GM12878 (cell line): ENCODE measurements around the gene ARMC10. TPM values are rescaled to one million over a fixed set of nuclear protein-coding genes. Genes with fewer than 3 reads are reported as not detected.

ENCODE experiments used
- ATAC-seq: fragments of 200-7000 bp; cut with Tn5 transposase; 3 replicates; pipeline ENCODE4 v1.9.1; 2020; ENCODE audit warnings: mild to moderate bottlenecking, moderate library complexity
- BruUV-seq: library from RNA; stranded (reverse); fragments of 400-500 nt; replicated peaks from 2 replicates; lab custom pipeline; 2021; lab: Mats Ljungman, UMichigan
- CTCF ChIA-PET: fragments of 300-600 bp; sonication (Branson Sonifier 250); formaldehyde crosslinking; extraction: SDS; loops from one replicate; lab custom pipeline; 2021; ENCODE audit warnings: inconsistent platforms; lab: Yijun Ruan, JAX
- POLR2A ChIA-PET: fragments of 350-600 bp; formaldehyde crosslinking; extraction: SDS; loops from one replicate; lab custom pipeline; 2021; ENCODE audit warnings: inconsistent platforms; lab: Charles Lee
- RAD21 ChIA-PET: fragments of 300-600 bp; sonication (Branson Sonifier 250); formaldehyde crosslinking; loops from one replicate; lab custom pipeline; 2023; ENCODE audit warnings: antibody characterized with exemption; ENCODE audit not compliant: unreplicated experiment; lab: Charles Lee
- SMC1A ChIA-PET: fragments of 300-600 bp; sonication (Branson Sonifier 250); formaldehyde crosslinking; loops from one replicate; lab custom pipeline; 2023; ENCODE audit not compliant: unreplicated experiment, uncharacterized antibody; lab: Charles Lee
- DNase-seq: peaks from one replicate; pipeline ENCODE4 v3.0.0-alpha.2; 2011; ENCODE audit warnings: low read depth, low spot score
- FAIRE-seq: peaks from 3 replicates; lab custom pipeline; 2011; peaks lifted over from hg19 to GRCh38; lab: Jason Lieb, UNC
- H2AFZ ChIP-seq: 2 replicates; pipeline ENCODE4 v1.6.0; 2011; ENCODE audit warnings: low read depth, low read length, control low read depth; ENCODE audit not compliant: control insufficient read depth
- H3K27ac ChIP-seq: 2 replicates; pipeline ENCODE4 v1.5.1; 2011; ENCODE audit warnings: control low read depth; ENCODE audit not compliant: control insufficient read depth, insufficient read depth
- H3K27me3 ChIP-seq, 2 experiments: replicated peaks in 1 of 2; 2 replicates each; pipeline versions ENCODE4 v1.6.0 to v1.6.1; 2011; ENCODE audit warnings: low read length in 1 of 2; ENCODE audit not compliant: control insufficient read depth in 2 of 2, insufficient read depth in 2 of 2
- H3K36me3 ChIP-seq, 2 experiments: 2 replicates each; pipeline ENCODE4 v1.5.1; 2011; ENCODE audit warnings: low read length in 1 of 2; ENCODE audit not compliant: control insufficient read depth in 2 of 2, insufficient read depth in 2 of 2
- H3K4me1 ChIP-seq: 2 replicates; pipeline ENCODE4 v1.6.1; 2011; ENCODE audit warnings: mild to moderate bottlenecking, low read length, moderate library complexity, mixed read lengths; ENCODE audit not compliant: control insufficient read depth, insufficient read depth
- H3K4me2 ChIP-seq: 2 replicates; pipeline ENCODE4 v1.6.0; 2011; ENCODE audit warnings: control low read depth; ENCODE audit not compliant: control insufficient read depth, insufficient read depth
- H3K4me3 ChIP-seq: fragments of 200-600 bp; sonication (generic); 2 replicates; pipeline ENCODE4 v1.5.1; 2016
- H3K79me2 ChIP-seq: 2 replicates; pipeline ENCODE4 v1.6.0; 2011; ENCODE audit warnings: low read length; ENCODE audit not compliant: control insufficient read depth, insufficient read depth
- H3K9ac ChIP-seq: 2 replicates; pipeline ENCODE4 v1.8.0; 2011; ENCODE audit warnings: low read length, control low read depth, mixed read lengths; ENCODE audit not compliant: control insufficient read depth, insufficient read depth
- H3K9me3 ChIP-seq: replicated peaks from 3 replicates; pipeline ENCODE4 v1.5.1; 2011; ENCODE audit warnings: mild to moderate bottlenecking, low read length; ENCODE audit not compliant: control insufficient read depth, insufficient read depth
- H4K20me1 ChIP-seq: 2 replicates; pipeline ENCODE4 v1.6.0; 2011; ENCODE audit not compliant: control insufficient read depth, insufficient read depth
- CHD2 ChIP-seq: IDR thresholded peaks from 2 replicates; pipeline ENCODE4 v1.6.1; 2011; ENCODE audit warnings: low read depth, low read length, improper control_type of control experiment, borderline replicate concordance
- HDAC6 ChIP-seq: fragments of 200-600 bp; sonication (generic); IDR thresholded peaks from one replicate; pipeline ENCODE4 v1.8.0; 2017; ENCODE audit warnings: antibody characterized with exemption; ENCODE audit not compliant: unreplicated experiment
- HDGF ChIP-seq: fragments of 450-650 bp; IDR thresholded peaks from 2 replicates; pipeline ENCODE4 v1.6.1; 2016; ENCODE audit warnings: antibody characterized with exemption
- LARP7 ChIP-seq: fragments of 450-650 bp; IDR thresholded peaks from 2 replicates; pipeline ENCODE4 v1.6.1; 2017; ENCODE audit warnings: mild to moderate bottlenecking
- MXI1 ChIP-seq: fragments of 150-350 bp; IDR thresholded peaks from 2 replicates; pipeline ENCODE4 v1.6.1; 2011; ENCODE audit warnings: low read depth, mild to moderate bottlenecking, inconsistent platforms, low read length, improper control_type of control experiment
- SMARCA5 ChIP-seq: fragments of 450-650 bp; IDR thresholded peaks from 2 replicates; pipeline ENCODE4 v1.6.1; 2017; ENCODE audit warnings: mild to moderate bottlenecking
- SMC3 ChIP-seq: IDR thresholded peaks from 2 replicates; pipeline ENCODE4 v1.6.1; 2011; ENCODE audit warnings: low read length, improper control_type of control experiment, borderline replicate concordance
- STAT1 ChIP-seq: fragments of 450-650 bp; conservative IDR thresholded peaks from 2 replicates; pipeline ENCODE4 v1.6.1; 2014; ENCODE audit warnings: antibody characterized with exemption, mild to moderate bottlenecking
- ZBTB4 ChIP-seq: fragments of 450-650 bp; formaldehyde crosslinking; IDR thresholded peaks from 2 replicates; pipeline ENCODE4 v1.4.0; 2022; ENCODE audit warnings: mild to moderate bottlenecking, moderate library complexity
- WGBS: methylation state at CpG from one replicate; pipeline ENCODE4 v1.1.6; 2016; ENCODE audit warnings: low lambda C conversion rate; ENCODE audit not compliant: insufficient replicate concordance, insufficient coverage; ENCODE audit errors: missing lambda C conversion rate; 5-methylcytosine and 5-hydroxymethylcytosine counted together
- in situ Hi-C: fragments of 300-500 bp; cut with MboI; formaldehyde crosslinking; loops from 9 replicates; pipeline ENCODE4 v1.14.3; 2018; ENCODE audit warnings: mixed read lengths
- intact Hi-C: fragments of 100-400 bp; cut with micrococcal nuclease; formaldehyde crosslinking; loops from one replicate; pipeline ENCODE4 v1.14.2; 2022; ENCODE audit not compliant: unreplicated experiment
- polyA plus RNA-seq, 11 experiments: library from polyadenylated mRNA; depleted of rRNA in 4 of 11; unstranded in 6 of 11; stranded (reverse) in 5 of 11; fragments of >200 nt; fragmentation: Nextera tagmentation in 4 of 11; fragmentation: Illumina TruSeq in 1 of 11; extraction: Ambion mirVana in 4 of 11; extraction: Trizol in 1 of 11; gene quantifications; 1 replicate in 1 of 11; 2 replicates in 10 of 11; pipeline versions ENCODE4 v1.2.1 to v1.2.3, GENCODE V29; 2011 to 2016; ENCODE audit warnings: inconsistent platforms in 2 of 11, missing spikeins in 2 of 11, low read depth in 1 of 11
- total RNA-seq, 4 experiments: library from RNA; depleted of rRNA in 3 of 4; stranded (reverse); fragments of >200 nt in 3 of 4; fragmentation: Illumina TruSeq in 1 of 4; extraction: Trizol in 1 of 4; gene quantifications; 2 replicates each; pipeline versions ENCODE4 v1.2.1 to v1.2.3, GENCODE V29; 2013 to 2021
- TF ChIP-seq, protein P1 (sequence below): IDR thresholded peaks from 2 replicates; pipeline ENCODE4 v1.6.1; 2012; ENCODE audit warnings: improper control_type of control experiment, low read depth, low read length; ENCODE audit not compliant: insufficient replicate concordance
- TF ChIP-seq, protein P2 (sequence below): fragments of 450-650 bp; IDR thresholded peaks from 2 replicates; pipeline ENCODE4 v1.6.1; 2016; ENCODE audit warnings: mild to moderate bottlenecking, moderate library complexity, borderline replicate concordance

Gene ARMC10
- total and polyA plus RNA-seq, 10 of the 15 experiments (the other 5 are each of a cell fraction or from before 2014, with no cell fraction given) = 7.0 to 38.2 (median 24.1) TPM

GRCh38 chr7:103132995-103133688, 58.2 kb downstream of the ARMC10 start:
- BruUV-seq = no TSS peak
- ChIA-PET CTCF (no interaction called here), SMC1A (interaction anchor here (0.6 kb wide), 1 partner anchor 282 kb away, joined by 3 read pairs; no protein-coding TSS in a partner anchor), POLR2A (no interaction called here), RAD21 (interaction anchor here (0.6 kb wide), 1 partner anchor 211 kb away, joined by 3 read pairs; the partner anchor contains the start of gene DNAJC2)
- intact Hi-C loops (no loop called here), in situ Hi-C loops (no loop called here)
- H3K79me2 ChIP-seq = no peaks in the 10 kb centered on the region; the same call in 1 of the 2 replicates
- ATAC-seq (no peak), DNase-seq (no peak), FAIRE-seq (no peak)
- no peaks in the 10 kb centered on the region for H3K9me3 ChIP-seq
- WGBS = 78% methylated on average over 9 of the region's 9 CpGs
- no peak overlapping the region for H3K9ac ChIP-seq
- no peaks in the 10 kb centered on the region for H3K36me3 ChIP-seq
- H3K4me3 ChIP-seq = no peak overlapping the region
- H2AFZ ChIP-seq = no peak overlapping the region
- H3K27ac ChIP-seq = no peak overlapping the region
- no peak overlapping the region for H3K4me2 ChIP-seq
- no peak for TF ChIP-seq SMC3
- TF ChIP-seq, protein P1, sequence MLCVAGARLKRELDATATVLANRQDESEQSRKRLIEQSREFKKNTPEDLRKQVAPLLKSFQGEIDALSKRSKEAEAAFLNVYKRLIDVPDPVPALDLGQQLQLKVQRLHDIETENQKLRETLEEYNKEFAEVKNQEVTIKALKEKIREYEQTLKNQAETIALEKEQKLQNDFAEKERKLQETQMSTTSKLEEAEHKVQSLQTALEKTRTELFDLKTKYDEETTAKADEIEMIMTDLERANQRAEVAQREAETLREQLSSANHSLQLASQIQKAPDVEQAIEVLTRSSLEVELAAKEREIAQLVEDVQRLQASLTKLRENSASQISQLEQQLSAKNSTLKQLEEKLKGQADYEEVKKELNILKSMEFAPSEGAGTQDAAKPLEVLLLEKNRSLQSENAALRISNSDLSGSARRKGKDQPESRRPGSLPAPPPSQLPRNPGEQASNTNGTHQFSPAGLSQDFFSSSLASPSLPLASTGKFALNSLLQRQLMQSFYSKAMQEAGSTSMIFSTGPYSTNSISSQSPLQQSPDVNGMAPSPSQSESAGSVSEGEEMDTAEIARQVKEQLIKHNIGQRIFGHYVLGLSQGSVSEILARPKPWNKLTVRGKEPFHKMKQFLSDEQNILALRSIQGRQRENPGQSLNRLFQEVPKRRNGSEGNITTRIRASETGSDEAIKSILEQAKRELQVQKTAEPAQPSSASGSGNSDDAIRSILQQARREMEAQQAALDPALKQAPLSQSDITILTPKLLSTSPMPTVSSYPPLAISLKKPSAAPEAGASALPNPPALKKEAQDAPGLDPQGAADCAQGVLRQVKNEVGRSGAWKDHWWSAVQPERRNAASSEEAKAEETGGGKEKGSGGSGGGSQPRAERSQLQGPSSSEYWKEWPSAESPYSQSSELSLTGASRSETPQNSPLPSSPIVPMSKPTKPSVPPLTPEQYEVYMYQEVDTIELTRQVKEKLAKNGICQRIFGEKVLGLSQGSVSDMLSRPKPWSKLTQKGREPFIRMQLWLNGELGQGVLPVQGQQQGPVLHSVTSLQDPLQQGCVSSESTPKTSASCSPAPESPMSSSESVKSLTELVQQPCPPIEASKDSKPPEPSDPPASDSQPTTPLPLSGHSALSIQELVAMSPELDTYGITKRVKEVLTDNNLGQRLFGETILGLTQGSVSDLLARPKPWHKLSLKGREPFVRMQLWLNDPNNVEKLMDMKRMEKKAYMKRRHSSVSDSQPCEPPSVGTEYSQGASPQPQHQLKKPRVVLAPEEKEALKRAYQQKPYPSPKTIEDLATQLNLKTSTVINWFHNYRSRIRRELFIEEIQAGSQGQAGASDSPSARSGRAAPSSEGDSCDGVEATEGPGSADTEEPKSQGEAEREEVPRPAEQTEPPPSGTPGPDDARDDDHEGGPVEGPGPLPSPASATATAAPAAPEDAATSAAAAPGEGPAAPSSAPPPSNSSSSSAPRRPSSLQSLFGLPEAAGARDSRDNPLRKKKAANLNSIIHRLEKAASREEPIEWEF = no peak
- no peak for TF ChIP-seq MXI1
- TF ChIP-seq CHD2 = no peak
- no peak for TF ChIP-seq STAT1
- TF ChIP-seq LARP7 = no peak
- TF ChIP-seq, protein P2, sequence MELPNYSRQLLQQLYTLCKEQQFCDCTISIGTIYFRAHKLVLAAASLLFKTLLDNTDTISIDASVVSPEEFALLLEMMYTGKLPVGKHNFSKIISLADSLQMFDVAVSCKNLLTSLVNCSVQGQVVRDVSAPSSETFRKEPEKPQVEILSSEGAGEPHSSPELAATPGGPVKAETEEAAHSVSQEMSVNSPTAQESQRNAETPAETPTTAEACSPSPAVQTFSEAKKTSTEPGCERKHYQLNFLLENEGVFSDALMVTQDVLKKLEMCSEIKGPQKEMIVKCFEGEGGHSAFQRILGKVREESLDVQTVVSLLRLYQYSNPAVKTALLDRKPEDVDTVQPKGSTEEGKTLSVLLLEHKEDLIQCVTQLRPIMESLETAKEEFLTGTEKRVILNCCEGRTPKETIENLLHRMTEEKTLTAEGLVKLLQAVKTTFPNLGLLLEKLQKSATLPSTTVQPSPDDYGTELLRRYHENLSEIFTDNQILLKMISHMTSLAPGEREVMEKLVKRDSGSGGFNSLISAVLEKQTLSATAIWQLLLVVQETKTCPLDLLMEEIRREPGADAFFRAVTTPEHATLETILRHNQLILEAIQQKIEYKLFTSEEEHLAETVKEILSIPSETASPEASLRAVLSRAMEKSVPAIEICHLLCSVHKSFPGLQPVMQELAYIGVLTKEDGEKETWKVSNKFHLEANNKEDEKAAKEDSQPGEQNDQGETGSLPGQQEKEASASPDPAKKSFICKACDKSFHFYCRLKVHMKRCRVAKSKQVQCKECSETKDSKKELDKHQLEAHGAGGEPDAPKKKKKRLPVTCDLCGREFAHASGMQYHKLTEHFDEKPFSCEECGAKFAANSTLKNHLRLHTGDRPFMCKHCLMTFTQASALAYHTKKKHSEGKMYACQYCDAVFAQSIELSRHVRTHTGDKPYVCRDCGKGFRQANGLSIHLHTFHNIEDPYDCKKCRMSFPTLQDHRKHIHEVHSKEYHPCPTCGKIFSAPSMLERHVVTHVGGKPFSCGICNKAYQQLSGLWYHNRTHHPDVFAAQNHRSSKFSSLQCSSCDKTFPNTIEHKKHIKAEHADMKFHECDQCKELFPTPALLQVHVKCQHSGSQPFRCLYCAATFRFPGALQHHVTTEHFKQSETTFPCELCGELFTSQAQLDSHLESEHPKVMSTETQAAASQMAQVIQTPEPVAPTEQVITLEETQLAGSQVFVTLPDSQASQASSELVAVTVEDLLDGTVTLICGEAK = no peak
- no peak for TF ChIP-seq ZBTB4 (CRISPR knock-in tag)
- no peak for TF ChIP-seq HDAC6
- TF ChIP-seq SMARCA5 = no peak
- no peak for TF ChIP-seq HDGF
- no peaks in the 10 kb centered on the region for H4K20me1 ChIP-seq
- no peaks in the 10 kb centered on the region for H3K4me1 ChIP-seq
- no peaks in the 10 kb centered on the region for H3K27me3 ChIP-seq
